NCI-H69 (cell line): ENCODE measurements around the gene EPB41L1.
A peak's percentile ranks its signal among the peaks of the same experiment; 100 is the strongest.

Experiments
- DNase-seq: peaks from one replicate; lab custom pipeline; 2025; lab: John Stamatoyannopoulos, UW

The EPB41L1 gene

GRCh38 chr20:36196676-36197075 is 42.1 kb downstream of the EPB41L1 start:
- DNase-seq: no peak

DNA sequence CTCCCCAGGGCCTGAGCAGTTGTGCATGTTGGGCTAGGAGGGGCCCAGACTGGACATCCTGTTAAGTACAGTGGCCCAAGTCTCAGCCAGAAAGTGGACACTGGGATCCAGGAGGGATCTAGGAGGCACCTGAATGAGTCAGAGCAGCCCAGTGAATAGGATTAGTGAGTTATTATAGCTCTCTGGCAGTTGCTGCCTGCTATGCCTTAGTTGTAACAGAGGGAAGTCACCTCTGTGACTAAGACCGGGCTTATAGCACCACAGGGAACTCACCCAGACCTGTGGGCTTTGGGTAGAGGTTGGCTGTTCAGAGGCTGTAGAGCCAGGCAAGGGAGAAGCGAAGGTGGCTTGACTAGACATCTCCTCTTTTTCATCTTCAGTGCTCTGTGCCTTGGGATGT is 42.7 kb downstream of the EPB41L1 start:
- DNase-seq: no peak

DNA sequence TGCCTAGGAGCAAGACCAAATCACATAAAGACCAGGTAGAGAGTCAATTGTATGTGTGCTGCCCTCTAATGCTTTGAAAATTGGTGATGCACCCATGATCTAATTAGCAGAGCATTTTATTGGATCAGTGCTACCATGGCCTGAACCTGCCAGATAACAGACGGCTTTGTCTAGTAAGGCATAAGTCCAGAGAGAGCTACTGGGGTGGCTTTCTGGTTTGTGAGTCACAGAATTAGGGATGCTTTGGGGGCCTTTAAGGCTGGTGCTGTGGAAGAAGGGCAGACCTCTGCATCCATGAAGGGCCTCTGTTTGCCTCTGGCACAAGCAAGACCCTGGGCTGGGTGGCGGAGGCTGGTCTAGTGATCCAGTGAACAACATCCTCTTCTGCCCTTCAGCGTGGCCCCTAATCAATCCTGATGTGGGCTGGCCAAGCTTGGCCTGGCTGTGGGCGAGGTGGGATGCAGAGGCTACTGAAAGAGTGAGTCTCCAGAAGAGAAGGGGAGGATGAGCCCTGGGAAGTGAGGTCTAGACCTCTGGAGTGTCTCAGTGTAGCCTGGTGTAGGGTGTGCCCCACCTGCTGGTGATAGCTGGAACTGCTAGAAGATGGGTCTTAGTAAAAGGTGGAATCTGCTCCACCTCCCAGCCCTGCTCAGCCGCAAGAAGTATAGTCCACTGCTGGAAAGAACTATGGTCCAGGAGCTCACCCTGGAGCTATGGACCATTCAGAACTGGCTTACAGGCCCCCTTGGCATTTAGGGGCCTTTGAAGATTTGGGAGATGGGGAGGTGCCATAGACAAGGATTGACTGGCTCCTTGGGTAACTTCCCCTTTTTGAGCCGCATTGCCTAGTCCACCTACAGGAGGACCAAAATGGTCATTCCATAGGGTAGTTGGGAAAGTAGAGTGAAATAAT is 45.1 kb downstream of the EPB41L1 start:
- peak; percentile 67 for DNase-seq

- DNase-seq: no peak
Measured at GRCh38 chr20:36200451-36200850, 45.9 kb downstream of the EPB41L1 start.

- no peak for DNase-seq
Measured at GRCh38 chr20:36201198-36201597, 46.7 kb downstream of the EPB41L1 start.

DNA sequence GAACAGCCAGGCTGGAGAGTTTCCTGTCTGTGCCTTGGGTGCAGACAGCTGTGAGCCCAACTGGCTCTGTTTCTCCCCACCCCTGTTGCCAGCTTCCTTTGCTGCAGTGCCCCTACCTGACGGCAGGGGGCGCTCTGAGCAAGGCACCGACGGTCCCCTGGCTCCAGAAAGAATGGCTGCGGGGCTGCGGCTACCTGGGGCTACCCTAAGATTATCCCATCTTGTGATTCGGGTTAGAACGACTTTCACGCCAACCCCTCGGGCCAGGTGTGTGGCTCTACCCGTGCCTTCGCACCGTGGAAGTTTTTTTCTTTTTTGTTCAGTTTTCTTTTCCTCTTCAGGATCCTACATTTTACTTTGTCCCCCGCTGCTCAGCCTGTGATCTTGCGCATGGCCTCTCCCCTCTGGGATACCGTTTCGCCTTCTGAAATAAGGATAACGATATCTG is 48.4 kb downstream of the EPB41L1 start:
- DNase-seq: peak; percentile 63

GRCh38 chr20:36203861-36204260 is 49.3 kb downstream of the EPB41L1 start:
- no peak for DNase-seq

DNA sequence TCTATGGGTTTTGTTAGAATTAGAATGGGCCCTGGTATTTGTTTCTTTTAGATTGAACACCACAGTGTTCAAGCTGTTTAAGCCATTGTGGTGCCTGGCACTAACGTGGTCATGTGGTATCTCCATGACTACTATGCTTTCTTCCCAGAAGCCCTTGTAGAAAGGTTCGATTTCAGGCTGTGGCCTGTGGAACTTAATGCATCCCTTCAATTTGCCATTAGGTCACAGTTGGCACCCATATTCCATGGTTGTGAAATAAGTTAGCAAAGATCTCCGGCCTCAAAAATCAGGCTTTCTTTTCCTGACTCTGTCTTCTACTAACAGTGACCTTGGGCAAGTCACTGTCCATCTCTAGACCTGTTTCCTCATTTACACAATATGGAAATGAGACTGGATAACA is 50.5 kb downstream of the EPB41L1 start:
- no peak for DNase-seq

DNA sequence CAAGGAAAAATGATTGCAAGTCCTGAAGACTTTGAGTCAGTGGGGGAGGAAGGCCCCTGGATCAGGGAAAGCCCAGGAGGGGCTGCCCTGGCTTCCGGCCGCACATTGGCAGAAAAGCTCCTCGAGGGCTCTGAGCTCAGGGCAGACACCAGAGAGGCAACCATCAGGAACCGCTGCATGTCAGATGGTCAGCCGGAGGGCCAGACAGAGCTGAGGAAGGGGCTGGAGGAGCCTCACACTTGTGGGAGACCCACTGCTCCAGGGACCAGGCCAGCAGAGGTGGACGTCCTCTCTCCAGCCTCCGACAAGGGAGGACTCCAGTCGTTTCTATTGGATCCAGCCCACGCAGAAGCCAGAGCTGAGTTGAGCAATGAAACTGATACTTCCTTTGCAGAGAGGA is 51.5 kb downstream of the EPB41L1 start:
- no peak for DNase-seq

GRCh38 chr20:36206641-36207040 is 52.1 kb downstream of the EPB41L1 start:
- no peak for DNase-seq

GRCh38 chr20:36207602-36208001 is 53.1 kb downstream of the EPB41L1 start:
- DNase-seq: no peak

DNA sequence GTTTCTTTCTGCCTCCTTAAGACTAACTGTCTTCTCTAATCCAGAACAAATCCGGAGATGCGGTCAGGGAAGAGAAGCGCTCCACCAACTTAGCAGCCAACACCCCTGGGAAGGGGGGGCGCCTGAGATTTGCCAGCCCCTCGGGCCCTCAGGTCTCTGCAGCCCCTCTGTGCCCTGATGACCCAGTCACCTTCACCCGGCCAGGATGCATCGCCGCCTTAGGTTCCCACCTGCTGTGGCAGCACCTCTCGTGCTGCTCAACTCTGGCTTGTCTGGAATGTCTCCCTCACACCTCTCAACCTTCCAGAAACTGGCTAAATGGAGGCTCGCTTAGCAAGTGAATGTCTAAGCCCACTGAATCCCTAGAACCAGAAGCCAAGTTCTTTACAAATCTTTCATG is 53.7 kb downstream of the EPB41L1 start:
- no peak for DNase-seq

DNA sequence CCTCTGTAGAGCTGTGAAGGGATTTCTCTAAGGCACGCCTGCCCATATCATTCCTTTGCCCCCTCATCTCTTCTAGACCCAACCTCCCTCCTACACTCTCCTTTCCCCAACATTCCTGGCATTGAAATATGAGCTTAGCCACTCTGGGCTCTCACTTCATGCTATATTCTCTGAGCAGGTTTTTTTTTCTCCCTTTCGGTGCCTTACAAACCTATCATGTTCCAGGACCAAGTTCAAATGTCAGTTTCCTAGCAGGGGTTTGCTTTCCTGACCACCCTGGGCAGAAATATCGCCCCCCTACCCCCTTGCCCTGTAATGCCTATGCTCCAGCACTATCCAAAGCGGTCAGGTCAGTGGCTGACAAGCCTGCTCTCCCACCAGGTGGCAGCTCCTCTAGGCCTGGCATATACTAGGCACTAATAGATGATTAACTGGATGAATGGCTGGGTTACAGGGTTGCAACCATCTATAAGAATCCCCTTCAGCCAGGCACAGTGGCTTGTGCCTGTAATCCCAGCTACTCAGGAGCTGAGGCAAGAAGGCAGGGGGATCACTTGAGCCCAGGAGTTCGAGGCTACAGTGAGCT is 56.0 kb downstream of the EPB41L1 start:
- DNase-seq: no peak

- no peak for DNase-seq
Measured at GRCh38 chr20:36213362-36213761, 58.8 kb downstream of the EPB41L1 start.

DNA sequence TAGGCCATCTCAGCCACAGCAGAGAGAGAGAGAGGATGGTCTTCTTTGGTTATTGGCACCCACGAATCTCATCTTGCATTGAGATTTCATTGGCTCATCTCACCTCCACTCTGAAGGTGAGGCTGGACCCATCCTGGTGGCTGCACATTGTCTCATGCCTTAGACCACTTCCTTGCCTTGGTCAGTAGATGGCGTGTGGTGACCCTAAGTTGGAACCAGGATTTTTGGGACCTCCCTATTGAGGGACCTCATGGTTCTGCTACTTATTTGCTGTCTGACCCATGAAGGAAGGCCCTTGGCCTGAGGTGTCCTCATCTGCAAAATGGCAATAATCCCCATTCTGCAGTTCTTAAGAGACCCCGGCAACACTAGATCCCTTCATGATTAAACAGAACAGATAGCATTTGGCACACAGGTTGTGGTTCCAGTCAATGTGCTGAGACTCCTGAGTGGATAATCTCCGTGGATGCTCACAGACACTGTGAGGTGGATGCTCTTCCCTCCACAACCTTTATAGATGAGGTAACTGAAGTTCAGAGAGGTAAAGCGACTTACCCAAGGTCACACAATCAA is 60.2 kb downstream of the EPB41L1 start:
- DNase-seq: peak; percentile 53

DNA sequence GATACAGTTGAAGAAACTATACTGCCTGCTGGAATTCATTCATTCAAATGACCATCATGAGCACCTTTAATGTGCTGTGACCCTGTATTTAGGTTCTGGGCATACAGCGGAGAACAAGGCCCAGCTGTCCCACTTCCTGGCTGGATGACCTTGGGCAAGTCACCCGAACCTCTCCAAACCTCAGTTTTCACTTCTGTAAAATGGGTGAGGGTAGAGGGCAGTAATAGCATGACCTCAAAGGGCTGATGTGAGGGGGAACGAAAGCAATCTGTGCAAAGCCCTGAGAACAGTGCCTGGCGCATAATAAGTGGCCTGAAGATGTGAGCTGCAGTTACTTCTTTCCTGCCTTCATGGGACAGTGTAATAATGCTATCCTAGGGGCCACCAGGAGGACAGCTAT is 61.2 kb downstream of the EPB41L1 start:
- no peak for DNase-seq

- no peak for DNase-seq
Measured at GRCh38 chr20:36216314-36217025, 61.9 kb downstream of the EPB41L1 start.

DNA sequence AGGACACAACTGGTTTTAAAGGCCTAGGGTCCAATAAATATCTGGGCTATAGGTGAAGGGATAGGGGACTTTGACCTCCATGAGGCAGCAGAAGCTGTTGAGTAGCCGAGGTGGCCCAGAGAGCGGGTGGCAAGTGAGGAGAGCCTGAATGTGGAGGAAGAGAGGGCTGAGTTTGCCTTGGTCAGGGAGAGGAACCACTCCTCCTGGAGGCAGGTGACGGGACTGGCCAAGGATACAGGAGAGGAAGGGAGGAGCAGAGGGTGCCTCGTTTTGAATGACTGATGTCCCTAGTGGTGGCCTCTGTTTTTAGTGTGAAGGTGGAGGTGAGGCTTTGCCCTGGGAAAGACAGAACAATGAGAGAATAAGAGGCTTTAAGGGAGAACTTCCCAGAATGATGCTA is 62.7 kb downstream of the EPB41L1 start:
- DNase-seq: peak; percentile 16

DNA sequence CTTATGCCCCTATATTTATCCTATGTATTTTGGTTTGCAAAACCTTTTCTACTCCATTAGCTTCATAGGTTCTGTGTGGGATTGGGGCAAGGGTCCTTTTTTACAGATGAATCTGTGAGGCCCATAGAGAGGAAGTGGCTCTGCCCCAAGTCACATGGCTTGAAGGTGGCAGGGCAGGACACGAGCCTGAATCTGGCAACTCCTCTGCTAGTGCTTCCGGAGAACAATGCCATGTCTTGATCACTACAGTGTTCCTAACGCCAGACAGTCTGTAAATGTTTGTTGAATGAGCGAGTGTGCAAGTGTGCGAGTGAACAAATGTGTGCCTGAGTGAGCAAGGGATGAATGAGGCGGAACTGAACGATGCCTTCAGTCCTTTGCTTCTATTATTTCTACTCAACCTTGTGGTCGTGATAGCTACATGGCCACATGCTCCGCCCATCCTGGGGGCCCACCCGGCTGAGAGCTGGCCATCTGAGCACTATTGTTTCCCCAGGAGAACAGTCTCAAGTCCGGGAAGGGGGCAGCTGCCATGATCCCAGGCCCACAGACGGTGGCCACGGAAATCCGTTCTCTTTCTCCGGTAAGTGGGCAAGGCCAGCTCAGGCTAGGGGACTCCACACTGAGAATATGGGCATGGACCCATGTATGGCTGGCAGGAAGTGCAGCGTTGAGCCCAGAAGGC is 64.0 kb downstream of the EPB41L1 start:
- DNase-seq: no peak

DNA sequence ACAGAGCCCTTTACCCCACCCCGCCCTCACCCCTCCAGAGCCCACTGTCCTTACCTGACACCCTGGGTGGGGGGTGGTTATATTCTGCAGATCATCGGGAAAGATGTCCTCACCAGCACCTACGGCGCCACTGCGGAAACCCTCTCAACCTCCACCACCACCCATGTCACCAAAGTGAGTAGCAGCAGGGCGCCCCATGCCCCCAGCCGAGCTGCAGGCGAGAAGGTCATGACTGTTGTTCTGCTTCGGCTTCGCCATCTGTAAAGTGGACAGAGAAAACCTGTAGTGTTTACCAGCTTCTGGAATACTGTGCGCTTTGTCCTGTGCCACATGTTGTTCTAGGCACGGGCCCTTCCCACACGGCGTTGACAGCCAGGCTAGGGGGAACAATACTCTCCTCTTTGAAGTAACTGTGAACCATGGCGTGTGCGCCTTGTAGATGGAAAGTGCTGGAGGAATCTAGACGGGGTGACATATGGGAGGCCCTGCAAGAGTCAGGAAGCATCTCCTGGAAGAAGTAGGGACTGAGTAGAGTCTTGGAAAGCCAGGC is 65.2 kb downstream of the EPB41L1 start:
- DNase-seq: no peak

GRCh38 chr20:36225666-36226065 is 71.1 kb downstream of the EPB41L1 start:
- DNase-seq: no peak

DNA sequence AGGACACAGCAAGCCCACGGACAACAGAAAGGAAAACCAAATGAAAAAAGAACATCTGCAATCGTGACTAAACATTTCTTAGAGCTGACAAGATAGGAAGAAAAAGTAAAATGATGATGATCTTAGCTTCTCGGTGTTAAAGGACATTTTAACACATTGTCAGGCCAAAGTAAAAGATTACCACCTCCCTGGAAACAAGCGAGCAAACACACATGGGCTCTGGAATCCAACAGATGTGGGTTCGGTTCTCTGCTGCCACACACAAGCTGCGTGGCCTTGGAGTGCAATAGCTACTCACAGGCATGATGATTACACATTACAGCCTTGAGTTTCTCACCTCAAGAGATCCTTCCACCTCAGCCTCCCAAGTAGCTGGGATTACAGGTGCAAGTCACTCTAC is 74.2 kb downstream of the EPB41L1 start:
- no peak for DNase-seq
